Trophoblast cell (in vitro differentiated cells and primary cell): ENCODE results near the gene FASN. TPM values are rescaled to one million over a fixed set of nuclear protein-coding genes. Genes with fewer than 3 reads are reported as not detected.
A peak's percentile ranks its signal among the peaks of the same experiment; 100 is the strongest.

Experiments
- DNase-seq, 2 donors: peaks; one replicate each; pipeline ENCODE4 v3.0.0-alpha.2; 2016
- H2AFZ ChIP-seq: 2 replicates; pipeline ENCODE4 v1.6.1; 2013; ENCODE audit warnings: low read length, moderate library complexity, mild to moderate bottlenecking; ENCODE audit not compliant: insufficient read depth, poor library complexity
- H2AK5ac ChIP-seq: 2 replicates; pipeline ENCODE4 v1.6.1; 2013; ENCODE audit warnings: mild to moderate bottlenecking, low read length
- H2BK120ac ChIP-seq: 2 replicates; pipeline ENCODE4 v1.6.1; 2013; ENCODE audit warnings: low read length, mild to moderate bottlenecking, moderate library complexity; ENCODE audit not compliant: insufficient read depth, poor library complexity
- H2BK12ac ChIP-seq: 2 replicates; pipeline ENCODE4 v1.6.1; 2013; ENCODE audit warnings: mild to moderate bottlenecking, low read length, moderate library complexity
- H2BK5ac ChIP-seq: 2 replicates; pipeline ENCODE4 v1.6.1; 2013; ENCODE audit warnings: low read length, low read depth, moderate library complexity, mild to moderate bottlenecking; ENCODE audit not compliant: poor library complexity
- H3K14ac ChIP-seq: 2 replicates; pipeline ENCODE4 v1.6.1; 2013; ENCODE audit warnings: mild to moderate bottlenecking, low read length
- H3K18ac ChIP-seq: 2 replicates; pipeline ENCODE4 v1.6.1; 2013; ENCODE audit warnings: mild to moderate bottlenecking, low read length
- H3K23ac ChIP-seq: 2 replicates; pipeline ENCODE4 v1.6.1; 2013; ENCODE audit warnings: low read length
- H3K27ac ChIP-seq: 2 replicates; pipeline ENCODE4 v1.5.1; 2013; ENCODE audit warnings: low read depth, mild to moderate bottlenecking, inconsistent platforms, low read length, moderate library complexity
- H3K27me3 ChIP-seq: 2 replicates; pipeline ENCODE4 v1.6.1; 2013; ENCODE audit warnings: inconsistent platforms, mild to moderate bottlenecking, low read length, moderate library complexity; ENCODE audit not compliant: insufficient read depth
- H3K36me3 ChIP-seq, 2 experiments: 1 replicate in 1 of 2; 2 replicates in 1 of 2; pipeline ENCODE4 v1.6.1; 2013; ENCODE audit warnings: low read length in 2 of 2, mild to moderate bottlenecking in 2 of 2, moderate library complexity in 1 of 2; ENCODE audit not compliant: insufficient read depth in 2 of 2, control insufficient read depth in 1 of 2
- H3K4ac ChIP-seq: 2 replicates; pipeline ENCODE4 v1.6.1; 2013; ENCODE audit warnings: low read depth, mild to moderate bottlenecking, low read length, moderate library complexity
- H3K4me1 ChIP-seq, 2 experiments: 1 replicate in 1 of 2; 2 replicates in 1 of 2; pipeline ENCODE4 v1.6.1; 2013; ENCODE audit warnings: low read length in 2 of 2, mild to moderate bottlenecking in 2 of 2, moderate library complexity in 1 of 2; ENCODE audit not compliant: insufficient read depth in 2 of 2, control insufficient read depth in 1 of 2
- H3K4me2 ChIP-seq: 2 replicates; pipeline ENCODE4 v1.6.1; 2013; ENCODE audit warnings: inconsistent platforms, mild to moderate bottlenecking, low read length, moderate library complexity
- H3K4me3 ChIP-seq: 2 replicates; pipeline ENCODE4 v1.5.1; 2013; ENCODE audit warnings: mild to moderate bottlenecking, low read depth, low read length, inconsistent platforms
- H3K79me1 ChIP-seq: one replicate; pipeline ENCODE4 v1.6.1; 2013; ENCODE audit warnings: low read length
- H3K79me2 ChIP-seq: 2 replicates; pipeline ENCODE4 v1.6.1; 2013; ENCODE audit warnings: low read length, mild to moderate bottlenecking; ENCODE audit not compliant: control insufficient read depth, insufficient read depth, poor library complexity
- H3K9ac ChIP-seq: 2 replicates; pipeline ENCODE4 v1.6.1; 2013; ENCODE audit warnings: mild to moderate bottlenecking, low read length
- H3K9me3 ChIP-seq: 2 replicates; pipeline ENCODE4 v1.6.1; 2013; ENCODE audit warnings: low read depth, mild to moderate bottlenecking, control low read depth, inconsistent platforms, low read length; ENCODE audit not compliant: insufficient read depth
- H4K12ac ChIP-seq: 2 replicates; pipeline ENCODE4 v1.6.1; 2013; ENCODE audit warnings: low read depth, mild to moderate bottlenecking, low read length, moderate library complexity
- H4K8ac ChIP-seq: 2 replicates; pipeline ENCODE4 v1.6.1; 2013; ENCODE audit warnings: low read depth, mild to moderate bottlenecking, low read length, moderate library complexity
- H4K91ac ChIP-seq: one replicate; pipeline ENCODE4 v1.6.1; 2013; ENCODE audit warnings: low read depth, mild to moderate bottlenecking, low read length, moderate library complexity
- WGBS: extraction: QIAGEN DNeasy Blood & Tissue Kit; methylation state at CpG from one replicate; pipeline ENCODE4 v1.1.7; 2013; ENCODE audit warnings: missing lambda C conversion rate; ENCODE audit not compliant: insufficient read length, insufficient coverage; ENCODE audit errors: extremely low coverage; 5-methylcytosine and 5-hydroxymethylcytosine counted together
- polyA plus RNA-seq: library from polyadenylated mRNA; stranded (reverse); fragments of 200-250 nt; gene quantifications from 2 replicates; pipeline ENCODE4 v1.2.3, GENCODE V29; 2013

FASN gene
- polyA plus RNA-seq = 120 and 124 TPM in 2 replicates

DNA sequence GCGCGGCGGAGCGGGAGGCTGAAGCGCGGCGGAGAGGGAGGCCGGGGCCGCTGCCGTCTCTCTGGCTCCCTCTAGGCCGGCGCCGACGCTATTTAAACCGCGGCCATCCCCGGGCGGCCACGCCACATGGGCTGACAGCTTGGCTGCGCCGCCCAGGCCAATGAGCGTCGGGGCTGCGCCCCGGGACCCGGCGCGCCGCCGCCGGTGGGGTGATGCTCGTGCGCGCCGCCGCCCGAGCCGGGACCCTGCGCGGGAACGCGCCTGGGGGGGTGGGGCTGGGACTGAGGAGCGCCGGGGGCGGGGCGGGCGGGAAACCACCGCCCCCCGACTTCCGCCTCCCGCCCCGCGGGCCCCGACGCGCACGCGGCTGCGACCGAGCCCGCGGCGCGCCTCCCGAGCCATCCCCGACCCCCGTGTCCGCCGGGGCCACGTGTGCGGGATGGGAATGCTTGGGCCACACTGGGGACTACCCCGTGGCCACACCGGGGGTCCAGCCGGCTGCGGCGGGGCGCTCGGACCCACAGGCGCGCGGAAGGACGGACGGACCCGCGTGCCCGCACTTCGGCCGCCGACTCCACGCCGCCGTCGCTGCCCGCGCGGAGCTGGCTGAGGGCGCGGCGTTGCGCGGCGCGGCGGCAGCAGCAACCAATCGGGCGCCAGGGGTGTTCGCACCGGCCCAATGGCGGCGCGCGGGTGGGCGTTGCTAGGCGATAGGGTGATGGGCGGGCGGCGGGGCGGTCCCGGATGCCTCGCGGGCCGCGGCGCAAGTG lies at the start of gene FASN:
Gene FASN, minus strand, starts transcription at position 68 of the 770 bp plus-strand sequence. CDS start 1,791 bp downstream, outside the sequence.
- Histone ChIP-seq H3K18ac (peak within 1 kb of the TSS; percentile 97), H3K23ac (no peak within 1 kb of the TSS), H2BK5ac (peak within 1 kb of the TSS; percentile 93), H2AFZ (peak within 1 kb of the TSS; percentile 82), H3K79me2 (peaks cover 31% of the 10 kb centered on the region), H3K9ac (peak within 1 kb of the TSS; percentile 91), H3K4me1 (peaks cover 35 to 51% of the 10 kb centered on the region in 2 experiments), H3K9me3 (peaks cover under 1% of the 10 kb centered on the region), H2BK120ac (peak within 1 kb of the TSS; percentile 84), H3K4me3 (peak within 1 kb of the TSS; percentile 88), H2BK12ac (peak within 1 kb of the TSS; percentile 12), H2AK5ac (peak within 1 kb of the TSS; percentile 75), H3K36me3 (peaks cover 27 to 28% of the 10 kb centered on the region in 2 experiments), H3K27ac (peak within 1 kb of the TSS; percentile 97), H3K4me2 (peak within 1 kb of the TSS; percentile 95), H3K79me1 (peaks cover 27% of the 10 kb centered on the region), H3K14ac (peak within 1 kb of the TSS; percentile 97), H4K91ac (peak within 1 kb of the TSS; percentile 97), H3K4ac (peak within 1 kb of the TSS; percentile 92), H3K27me3 (no peaks in the 10 kb centered on the region), H4K8ac (peak within 1 kb of the TSS; percentile 95), H4K12ac (peak within 1 kb of the TSS; percentile 93)
- DNase-seq = peak; percentile 93 to 97
- WGBS = no CpG with 5 or more reads among the region's 124 CpGs

GRCh38 chr17:82146663-82147654 lies 48.9 kb upstream of the FASN start:
- Histone ChIP-seq H3K23ac (no peak overlapping the region), H3K4me3 (no peak overlapping the region), H2BK12ac (no peak overlapping the region), H3K9me3 (peaks cover 2% of the 10 kb centered on the region), H3K36me3 (peaks cover 0 to 1% of the 10 kb centered on the region in 2 experiments), H3K18ac (no peak overlapping the region), H3K27ac (no peak overlapping the region), H4K12ac (no peak overlapping the region), H3K4me2 (no peak overlapping the region), H3K14ac (no peak overlapping the region), H3K9ac (no peak overlapping the region), H3K4me1 (peaks cover 0 to 2% of the 10 kb centered on the region in 2 experiments), H3K4ac (no peak overlapping the region), H4K8ac (no peak overlapping the region), H4K91ac (no peak overlapping the region), H2BK5ac (no peak overlapping the region), H3K27me3 (no peaks in the 10 kb centered on the region), H2AK5ac (no peak overlapping the region), H2BK120ac (no peak overlapping the region), H2AFZ (no peak overlapping the region), H3K79me2 (no peaks in the 10 kb centered on the region), H3K79me1 (no peaks in the 10 kb centered on the region)
- 100% methylated on average over 5 of the region's 18 CpGs for WGBS
- DNase-seq = no peak

- no peak overlapping the region for H3K27ac ChIP-seq
- no peak overlapping the region for H2BK120ac ChIP-seq
- H3K18ac ChIP-seq = no peak overlapping the region
- no peak overlapping the region for H2AFZ ChIP-seq
- no peak overlapping the region for H3K9ac ChIP-seq
- DNase-seq = peak in 1 of 2 donors; percentile 2
- no peak overlapping the region for H2BK5ac ChIP-seq
- no peaks in the 10 kb centered on the region for H3K27me3 ChIP-seq
- no peak overlapping the region for H4K91ac ChIP-seq
- peaks cover 3% of the 10 kb centered on the region for H3K9me3 ChIP-seq
- H3K4me1 ChIP-seq = peaks cover 0 to 2% of the 10 kb centered on the region in 2 experiments
- no peak overlapping the region for H4K12ac ChIP-seq
- H3K79me1 ChIP-seq = no peaks in the 10 kb centered on the region
- H3K4ac ChIP-seq = no peak overlapping the region
- no peaks in the 10 kb centered on the region for H3K79me2 ChIP-seq
- H2AK5ac ChIP-seq = no peak overlapping the region
- no peak overlapping the region for H4K8ac ChIP-seq
- H3K36me3 ChIP-seq = peaks cover 0 to 1% of the 10 kb centered on the region in 2 experiments
- H3K14ac ChIP-seq = no peak overlapping the region
- no peak overlapping the region for H3K4me2 ChIP-seq
- no CpG with 5 or more reads among the region's 13 CpGs for WGBS
- no peak overlapping the region for H3K23ac ChIP-seq
- no peak overlapping the region for H2BK12ac ChIP-seq
- no peak overlapping the region for H3K4me3 ChIP-seq
These were observed 47.6 kb upstream of the FASN start for GRCh38 chr17:82145550-82146155.

GRCh38 chr17:82143333-82143732 lies 45.3 kb upstream of the FASN start:
- Histone ChIP-seq H2BK120ac (no peak overlapping the region), H3K4me3 (no peak overlapping the region), H4K91ac (no peak overlapping the region), H3K18ac (no peak overlapping the region), H2BK5ac (no peak overlapping the region), H3K27ac (no peak overlapping the region), H3K36me3 (peaks cover 0 to 4% of the 10 kb centered on the region in 2 experiments), H3K14ac (no peak overlapping the region), H3K9me3 (peaks cover 4% of the 10 kb centered on the region), H2AFZ (no peak overlapping the region), H2BK12ac (no peak overlapping the region), H2AK5ac (no peak overlapping the region), H3K27me3 (no peaks in the 10 kb centered on the region), H4K8ac (no peak overlapping the region), H4K12ac (no peak overlapping the region), H3K4me1 (peaks cover 0 to 2% of the 10 kb centered on the region in 2 experiments), H3K9ac (no peak overlapping the region), H3K4me2 (no peak overlapping the region), H3K4ac (no peak overlapping the region), H3K79me2 (no peaks in the 10 kb centered on the region), H3K79me1 (no peaks in the 10 kb centered on the region), H3K23ac (no peak overlapping the region)
- DNase-seq = peak in 1 of 2 donors; percentile 22
- no CpG with 5 or more reads among the region's 8 CpGs for WGBS
